AG20443 (cell line): ENCODE results near the gene FOXK2.
"Not testable (repeated sequence)": the region's sequence is repeated elsewhere in the genome, so short reads cannot be mapped to it uniquely, and the experiment has no call there.

Experiments used
- DNase-seq: peaks from one replicate; pipeline ENCODE4 v3.0.0; 2012; ENCODE audit warnings: low spot score, mixed read lengths

The FOXK2 gene

GRCh38 chr17:82563745-82564144, 44.2 kb downstream of the FOXK2 start:
- DNase-seq = not testable (repeated sequence)

- DNase-seq = no peak
These were observed 44.7 kb downstream of the FOXK2 start for GRCh38 chr17:82564241-82564640.

GRCh38 chr17:82565551-82565950, 46.0 kb downstream of the FOXK2 start:
- DNase-seq = no peak

- no peak for DNase-seq
These were observed 46.8 kb downstream of the FOXK2 start for GRCh38 chr17:82566129-82566960.

GRCh38 chr17:82567286-82567685, 47.8 kb downstream of the FOXK2 start:
- DNase-seq = no peak

- no peak for DNase-seq
These were observed 49.5 kb downstream of the FOXK2 start for GRCh38 chr17:82568997-82569393.

GRCh38 chr17:82569621-82570020, 50.1 kb downstream of the FOXK2 start:
- DNase-seq = no peak

GRCh38 chr17:82570277-82570676, 50.7 kb downstream of the FOXK2 start:
- no peak for DNase-seq

GRCh38 chr17:82571855-82572254, 52.3 kb downstream of the FOXK2 start:
- DNase-seq = no peak

- DNase-seq = no peak
These were observed 54.5 kb downstream of the FOXK2 start for GRCh38 chr17:82574041-82574440.

GRCh38 chr17:82575581-82576221, 56.2 kb downstream of the FOXK2 start:
- not testable (repeated sequence) for DNase-seq

GRCh38 chr17:82577300-82577699, 57.8 kb downstream of the FOXK2 start:
- no peak for DNase-seq

GRCh38 chr17:82579969-82580368, 60.4 kb downstream of the FOXK2 start:
- not testable (repeated sequence) for DNase-seq

- DNase-seq = no peak
These were observed 62.7 kb downstream of the FOXK2 start for GRCh38 chr17:82582213-82582612.

GRCh38 chr17:82582709-82583108, 63.2 kb downstream of the FOXK2 start:
- no peak for DNase-seq

GRCh38 chr17:82583720-82584234, 64.2 kb downstream of the FOXK2 start:
- no peak for DNase-seq

- not testable (repeated sequence) for DNase-seq
These were observed 66.5 kb downstream of the FOXK2 start for GRCh38 chr17:82585935-82586575.

- DNase-seq = no peak
These were observed 67.2 kb downstream of the FOXK2 start for GRCh38 chr17:82586576-82587233.

GRCh38 chr17:82587234-82588086, 67.9 kb downstream of the FOXK2 start:
- DNase-seq = no peak

- no peak for DNase-seq
These were observed 69.0 kb downstream of the FOXK2 start for GRCh38 chr17:82588266-82589175.
